Lung (tissue), 12 donors: Measurements from ENCODE around the gene MYPN. TPM values are rescaled to one million over a fixed set of nuclear protein-coding genes. Genes with fewer than 3 reads are reported as not detected.

Source experiments
- ATAC-seq: fragments of 200-7000 bp; cut with Tn5 transposase; one replicate; pipeline ENCODE4 v1.9.1; 2020; ENCODE audit warnings: moderate number of reproducible peaks; ENCODE audit not compliant: insufficient read depth, low FRiP score
- DNase-seq, 3 donors: peaks; one replicate each; pipeline ENCODE4 v3.0.0-alpha.2; 2013 to 2017
- H3K27ac ChIP-seq, 2 donors: one replicate each; pipeline ENCODE4 v1.5.1; 2013; ENCODE audit warnings: mild to moderate bottlenecking in 2 of 2, moderate library complexity in 2 of 2, control low read depth in 1 of 2, inconsistent platforms in 1 of 2, low read depth in 1 of 2, low read length in 1 of 2
- H3K27me3 ChIP-seq, 3 donors: one replicate each; pipeline ENCODE4 v1.5.1; 2013; ENCODE audit warnings: low read length in 2 of 3; ENCODE audit not compliant: control insufficient read depth in 3 of 3, insufficient read depth in 3 of 3
- H3K36me3 ChIP-seq, 4 donors: one replicate each; pipeline ENCODE4 v1.5.1; 2013; ENCODE audit warnings: low read length in 4 of 4, mild to moderate bottlenecking in 1 of 4, moderate library complexity in 1 of 4; ENCODE audit not compliant: control insufficient read depth in 4 of 4, insufficient read depth in 4 of 4
- H3K4me1 ChIP-seq, 5 donors: one replicate each; pipeline ENCODE4 v1.5.1; 2013; ENCODE audit warnings: low read length in 5 of 5, mild to moderate bottlenecking in 2 of 5, moderate library complexity in 1 of 5; ENCODE audit not compliant: control insufficient read depth in 5 of 5, insufficient read depth in 5 of 5
- H3K4me3 ChIP-seq: one replicate; pipeline ENCODE4 v1.5.1; 2013; ENCODE audit warnings: mild to moderate bottlenecking, control low read depth, moderate library complexity
- H3K9ac ChIP-seq, 2 donors: one replicate each; pipeline ENCODE4 v1.5.1; 2013; ENCODE audit warnings: low read length in 2 of 2, control low read depth in 1 of 2; ENCODE audit not compliant: insufficient read depth in 1 of 2
- H3K9me3 ChIP-seq, 4 donors: one replicate each; pipeline ENCODE4 v1.5.1; 2013; ENCODE audit warnings: low read length in 3 of 4, mild to moderate bottlenecking in 1 of 4, moderate library complexity in 1 of 4; ENCODE audit not compliant: control insufficient read depth in 4 of 4, insufficient read depth in 3 of 4
- CTCF ChIP-seq: IDR thresholded peaks from 2 replicates; pipeline ENCODE4 v1.5.1; 2012; ENCODE audit warnings: mild to moderate bottlenecking; ENCODE audit errors: control extremely low read depth, extremely low read depth
- WGBS, 2 donors: extraction: QIAGEN DNeasy Blood & Tissue Kit; methylation state at CpG; one replicate each; pipeline ENCODE4 v1.1.7; 2013; 5-methylcytosine and 5-hydroxymethylcytosine counted together
- polyA plus RNA-seq, 2 donors: library from polyadenylated mRNA; stranded (reverse); fragments of 200-250 nt; gene quantifications; one replicate each; pipeline ENCODE4 v1.2.1, GENCODE V29; 2013
- total RNA-seq, 2 donors: library from RNA; depleted of rRNA in 1 of 2; stranded (reverse); fragments of >200 nt in 1 of 2; gene quantifications; one replicate each; pipeline ENCODE4 v1.2.1, GENCODE V29; 2014 to 2021
- donor health status: control.
- donor health status: control.
- donor health status: Bipolar disorder and iron deficiency.
- donor health status: healthy.
- donor health status: DM: yes; HTN: yes; CAD: no.

The MYPN gene
- total and polyA plus RNA-seq, 4 donors: 0.01 to 0.28 (median 0.04) TPM

GRCh38 chr10:68247931-68248330, 138.6 kb downstream of the MYPN start:
- DNase-seq (no peak), ATAC-seq (no peak)
- H3K36me3 ChIP-seq: no peaks in the 10 kb centered on the region
- no peaks in the 10 kb centered on the region for H3K9me3 ChIP-seq
- no peak overlapping the region for H3K4me3 ChIP-seq
- no peak overlapping the region for H3K9ac ChIP-seq
- H3K27ac ChIP-seq: no peak overlapping the region
- H3K4me1 ChIP-seq: peaks cover 0 to 2% (median 0%) of the 10 kb centered on the region in 5 donors
- WGBS, 2 donors: 85 to 89% methylated on average over 6 of the region's 6 CpGs
- H3K27me3 ChIP-seq: peaks cover 0 to 20% (median 0%) of the 10 kb centered on the region in 3 donors
- TF ChIP-seq CTCF: no peak

GRCh38 chr10:68249297-68249696, 140.0 kb downstream of the MYPN start:
- Histone ChIP-seq H3K36me3 (no peaks in the 10 kb centered on the region), H3K4me3 (no peak overlapping the region), H3K9me3 (no peaks in the 10 kb centered on the region), H3K4me1 (peaks cover 0 to 2% (median 0%) of the 10 kb centered on the region in 5 donors), H3K27ac (no peak overlapping the region), H3K27me3 (peaks cover 0 to 30% (median 0%) of the 10 kb centered on the region in 3 donors), H3K9ac (no peak overlapping the region)
- ATAC-seq (no peak), DNase-seq (no peak)
- WGBS, 2 donors: 95 to 98% methylated on average over 4 of the region's 4 CpGs
- no peak for TF ChIP-seq CTCF

- Histone ChIP-seq H3K4me3 (no peak overlapping the region), H3K27ac (no peak overlapping the region), H3K36me3 (no peaks in the 10 kb centered on the region), H3K4me1 (peaks cover 0 to 2% (median 0%) of the 10 kb centered on the region in 5 donors), H3K9me3 (no peaks in the 10 kb centered on the region), H3K9ac (no peak overlapping the region), H3K27me3 (peaks cover 0 to 36% (median 0%) of the 10 kb centered on the region in 3 donors)
- no peak for ATAC-seq
- 91 to 92% methylated on average over 7 of the region's 7 CpGs for WGBS, 2 donors
- no peak for DNase-seq
- TF ChIP-seq CTCF: no peak
Observed at GRCh38 chr10:68251151-68251550, 141.9 kb downstream of the MYPN start.
